Activated CD4-positive, alpha-beta T cell treated with anti-CD3 and anti-CD28 coated beads for 24 hours (primary cell): ENCODE measurements around the gene TMEM11.

ENCODE experiments used
- DNase-seq, 2 donors: peaks; one replicate each; pipeline ENCODE4 v3.0.0-alpha.2; 2020; ENCODE audit warnings: low read depth in 2 of 2

Gene TMEM11

GRCh38 chr17:21186399-21187187 lies 27.4 kb downstream of the TMEM11 start:
- no peak for DNase-seq

DNA sequence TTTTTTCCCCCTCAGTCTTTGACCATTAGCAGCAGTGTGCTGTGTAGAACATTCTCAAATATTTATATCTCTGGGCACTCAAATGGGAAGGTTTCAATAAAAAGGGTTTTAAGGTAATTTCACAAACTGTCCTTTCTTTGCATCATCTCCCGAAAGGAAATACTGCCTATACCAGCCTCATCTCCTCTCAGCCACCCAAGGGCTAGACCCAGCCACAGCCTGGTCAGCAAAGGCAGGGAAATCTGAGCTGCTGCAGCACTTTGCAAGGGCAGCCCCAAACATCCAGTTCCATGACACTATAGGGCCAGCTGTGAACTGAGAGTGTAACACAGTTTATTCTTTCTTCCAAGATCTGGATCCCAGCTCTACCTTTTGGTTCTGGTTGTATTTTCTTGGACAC lies 28.9 kb downstream of the TMEM11 start:
- DNase-seq, result no peak

DNA sequence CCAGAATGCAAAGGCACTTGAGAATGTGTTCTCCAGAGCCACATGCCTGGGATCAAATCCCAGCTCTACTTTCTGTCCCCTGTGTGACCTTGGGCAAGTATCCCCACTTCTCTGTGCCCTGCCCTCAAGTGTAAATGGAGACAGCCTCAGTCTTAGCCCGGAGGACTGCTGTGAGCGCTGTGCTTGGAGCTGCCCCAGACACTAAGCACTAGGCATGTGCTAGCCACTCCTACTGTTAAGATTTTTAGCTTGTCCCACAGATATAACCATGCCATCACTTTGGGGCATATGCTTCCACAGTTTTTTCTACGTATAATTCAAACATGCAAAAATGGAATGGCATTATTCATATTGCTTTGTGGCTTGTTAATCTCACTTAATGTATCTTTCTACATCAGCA lies 29.4 kb downstream of the TMEM11 start:
- no peak for DNase-seq

DNA sequence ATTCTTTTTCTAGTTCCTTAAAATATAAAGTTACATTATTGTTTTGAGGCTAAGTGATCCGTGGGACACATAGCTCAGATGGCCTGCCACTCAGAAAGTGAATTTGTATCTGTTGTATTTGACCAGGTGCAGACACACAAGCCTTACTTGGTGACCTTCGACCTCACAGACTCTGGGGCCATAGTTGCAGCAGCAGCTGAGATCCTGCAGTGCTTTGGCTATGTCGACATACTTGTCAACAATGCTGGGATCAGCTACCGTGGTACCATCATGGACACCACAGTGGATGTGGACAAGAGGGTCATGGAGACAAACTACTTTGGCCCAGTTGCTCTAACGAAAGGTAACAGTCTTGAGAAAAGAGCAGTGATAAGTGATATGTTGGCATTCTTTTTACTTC lies 30.5 kb downstream of the TMEM11 start:
- DNase-seq, result no peak

- no peak for DNase-seq
Observed at GRCh38 chr17:21177854-21178600, 35.9 kb downstream of the TMEM11 start.

DNA sequence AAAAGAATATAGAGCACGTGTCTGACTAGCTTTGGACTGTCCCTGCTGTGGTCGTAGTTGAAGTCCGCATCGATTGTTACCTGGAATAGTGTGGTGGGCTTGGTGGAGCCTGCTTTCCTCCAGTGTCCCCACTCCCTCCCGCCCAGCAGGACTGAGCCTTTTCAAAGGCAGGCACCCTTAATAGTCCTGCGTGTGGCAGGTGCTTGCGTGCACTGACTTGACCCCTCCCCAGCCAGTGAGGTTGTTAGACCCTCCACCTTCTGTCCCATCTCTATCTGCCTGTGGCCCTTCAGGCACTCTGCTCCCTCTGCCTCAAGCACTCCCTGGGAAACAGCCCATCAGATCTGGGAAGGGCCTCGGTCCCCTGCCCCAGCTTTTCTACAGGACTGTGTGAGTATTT lies 36.6 kb downstream of the TMEM11 start:
- no peak for DNase-seq

GRCh38 chr17:21176773-21177395 lies 37.1 kb downstream of the TMEM11 start:
- DNase-seq, result no peak

GRCh38 chr17:21174713-21175112 lies 39.2 kb downstream of the TMEM11 start:
- DNase-seq, result no peak

DNA sequence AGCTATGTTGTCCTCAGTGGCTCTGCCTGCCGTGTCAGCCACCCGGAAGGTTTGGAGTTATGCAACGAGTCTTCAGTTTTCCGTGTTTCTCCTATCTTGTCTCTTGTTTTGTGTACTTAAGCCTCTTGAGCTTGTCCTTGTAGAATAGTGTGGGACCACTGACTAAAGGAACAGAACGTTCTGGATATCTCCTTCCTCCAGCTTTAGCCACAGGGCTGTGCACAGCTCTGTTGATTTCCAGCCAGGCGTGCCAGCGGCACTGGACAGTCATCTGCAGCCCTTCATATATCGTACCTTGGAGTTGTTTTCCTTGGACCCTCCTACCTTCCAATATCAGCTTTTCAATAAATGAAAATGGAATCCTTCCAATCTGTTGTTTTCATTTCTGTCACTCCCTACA lies 39.8 kb downstream of the TMEM11 start:
- no peak for DNase-seq

DNA sequence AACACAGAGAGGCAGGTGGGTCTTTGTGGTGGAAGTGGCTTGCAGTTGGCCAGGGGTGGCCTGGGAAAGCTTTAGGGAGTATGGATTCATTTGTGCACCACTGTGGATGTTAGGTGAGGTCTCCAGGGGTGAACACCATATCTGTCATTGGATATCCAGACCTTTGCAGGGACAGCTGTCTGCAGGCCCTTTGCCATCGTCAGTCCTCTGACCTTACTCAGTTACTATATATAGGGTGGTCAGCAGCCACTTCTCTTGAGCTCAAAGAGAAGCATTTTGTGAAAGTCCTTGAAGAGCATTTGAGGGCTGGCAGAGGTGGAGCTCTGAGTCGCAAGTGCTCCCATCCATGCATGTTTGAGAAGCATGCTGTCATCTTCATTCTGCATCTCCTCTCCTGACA lies 40.4 kb downstream of the TMEM11 start:
- DNase-seq, result no peak

DNA sequence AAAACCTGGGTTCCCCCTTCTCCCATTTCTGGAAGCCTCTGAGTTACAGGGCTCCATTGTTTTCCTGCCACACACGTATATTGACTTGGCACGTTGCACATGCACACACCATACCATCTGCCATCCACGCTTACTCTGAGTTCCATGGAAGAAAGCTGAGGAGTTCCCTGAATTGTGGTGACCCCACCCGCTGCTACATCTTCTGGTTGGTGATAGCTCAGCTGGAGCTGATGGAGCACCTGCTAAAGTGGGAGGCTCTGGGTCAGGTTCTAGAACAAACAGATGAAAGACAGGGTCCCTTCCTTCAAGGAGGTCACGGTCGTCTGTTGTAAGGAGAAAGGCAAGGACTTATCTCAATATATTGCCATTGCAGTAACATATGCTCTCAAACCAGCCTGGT lies 41.1 kb downstream of the TMEM11 start:
- DNase-seq, result no peak

DNA sequence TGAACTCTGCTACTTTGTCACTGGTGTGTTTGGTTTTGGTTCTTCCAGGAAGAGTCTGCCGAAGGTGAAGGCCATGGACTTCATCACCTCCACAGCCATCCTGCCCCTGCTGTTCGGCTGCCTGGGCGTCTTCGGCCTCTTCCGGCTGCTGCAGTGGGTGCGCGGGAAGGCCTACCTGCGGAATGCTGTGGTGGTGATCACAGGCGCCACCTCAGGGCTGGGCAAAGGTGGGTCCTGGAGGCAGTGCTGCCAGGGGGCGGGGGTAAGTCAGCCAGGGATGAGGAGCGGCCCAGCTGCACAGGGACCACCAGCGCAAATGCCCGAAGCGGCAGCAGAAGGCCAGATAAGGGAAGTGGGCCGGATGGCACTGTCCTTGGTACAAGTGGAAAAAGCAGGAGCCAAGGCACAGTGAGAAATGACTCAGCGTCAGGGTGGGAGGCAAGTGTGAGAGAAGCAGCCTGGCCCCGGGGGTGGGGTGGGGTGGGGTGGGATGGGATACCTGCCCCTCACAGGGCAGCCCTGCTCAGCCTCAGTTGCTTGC lies 41.9 kb downstream of the TMEM11 start:
- DNase-seq, result no peak

GRCh38 chr17:21171309-21171922 lies 42.5 kb downstream of the TMEM11 start:
- DNase-seq, result no peak

DNA sequence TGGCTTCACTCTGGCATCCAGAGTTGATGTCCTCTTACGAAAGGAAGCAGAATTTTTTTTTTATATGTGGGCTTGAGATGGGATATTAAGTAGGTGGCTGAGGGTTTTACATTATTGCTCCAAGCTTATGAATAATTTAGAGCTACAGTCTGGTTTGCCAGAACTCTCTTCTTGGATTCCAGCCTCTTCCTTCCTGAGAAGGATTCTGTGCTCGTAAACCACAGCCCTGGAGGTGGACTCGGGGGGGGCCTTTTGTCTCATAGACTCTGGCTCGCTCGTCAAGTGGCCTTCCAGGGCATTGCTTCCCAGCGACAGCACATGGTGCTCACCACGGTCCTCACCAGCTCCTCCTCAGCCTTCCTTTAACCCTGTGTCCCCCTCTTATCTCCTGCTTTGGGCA lies 43.2 kb downstream of the TMEM11 start:
- DNase-seq, result no peak

GRCh38 chr17:21169496-21169895 lies 44.5 kb downstream of the TMEM11 start:
- no peak for DNase-seq

DNA sequence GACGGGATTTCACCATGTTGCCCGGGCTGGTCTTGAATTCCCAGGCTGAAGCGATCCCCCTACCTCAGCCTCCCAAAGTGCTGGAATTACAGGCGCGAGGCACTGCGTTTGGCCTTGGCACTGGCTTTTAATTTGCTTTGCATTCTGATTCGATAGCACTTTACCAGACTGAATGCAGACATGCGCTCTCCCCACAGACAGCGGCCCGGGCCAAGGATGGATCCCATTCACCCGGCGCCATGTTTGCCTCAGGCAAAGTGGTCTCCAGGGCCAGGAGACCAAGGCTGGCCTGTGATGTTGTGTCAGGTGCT lies 45.5 kb downstream of the TMEM11 start:
- no peak for DNase-seq

DNA sequence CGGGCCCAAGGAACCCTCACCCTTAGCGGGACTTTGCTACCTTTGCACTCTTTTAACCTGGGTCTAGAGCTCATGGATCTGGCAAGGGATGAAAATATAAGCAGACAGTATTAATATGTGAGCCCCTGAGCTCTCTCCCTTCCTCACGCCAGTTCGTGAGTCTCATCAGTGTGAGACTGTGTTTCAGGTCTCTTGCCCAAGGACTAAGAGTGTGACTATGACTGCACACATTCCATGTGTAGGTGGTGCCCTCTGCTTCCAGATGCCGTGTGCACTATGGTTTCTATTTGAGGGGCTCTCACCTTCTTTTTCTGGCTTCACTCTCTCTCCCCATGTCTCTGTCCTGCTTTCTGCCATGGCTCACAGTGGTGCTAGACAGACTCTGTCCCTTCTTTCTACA lies 46.7 kb downstream of the TMEM11 start:
- DNase-seq, result no peak

GRCh38 chr17:21166595-21167210 lies 47.3 kb downstream of the TMEM11 start:
- DNase-seq, result no peak

DNA sequence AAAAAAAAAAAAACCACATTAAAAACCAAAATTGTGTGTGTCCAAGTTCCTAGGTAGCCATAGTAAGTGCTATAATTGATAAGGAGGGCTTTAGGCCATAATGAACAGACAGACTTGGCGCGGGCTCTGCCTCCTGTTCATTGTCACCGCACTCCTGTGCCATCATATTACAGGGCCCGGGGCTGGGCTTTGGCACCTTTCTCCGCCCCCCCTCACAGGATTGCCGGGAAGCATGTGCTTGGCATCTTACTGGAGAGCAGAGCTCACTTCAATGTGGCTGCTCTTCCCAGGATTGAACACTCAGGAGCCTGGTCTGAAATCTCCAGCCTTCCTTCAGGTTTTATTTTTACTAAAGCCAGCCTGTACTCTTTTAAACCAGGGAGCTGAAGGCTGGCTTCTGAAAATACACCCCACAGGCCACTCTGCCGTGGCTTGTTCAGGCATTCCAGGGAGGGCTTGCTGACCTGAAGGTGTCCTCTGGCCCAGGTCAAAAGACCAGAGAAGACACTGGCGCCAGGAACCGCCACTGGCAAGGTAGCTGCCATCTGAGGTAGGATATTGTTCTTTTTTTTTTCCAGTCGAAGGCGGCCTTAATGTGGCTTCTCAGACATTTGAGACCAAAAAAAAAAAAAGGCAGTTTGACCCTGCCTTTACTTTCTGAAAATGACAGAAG lies 47.9 kb downstream of the TMEM11 start:
- DNase-seq, result no peak

GRCh38 chr17:21164620-21165019 lies 49.3 kb downstream of the TMEM11 start:
- no peak for DNase-seq

DNA sequence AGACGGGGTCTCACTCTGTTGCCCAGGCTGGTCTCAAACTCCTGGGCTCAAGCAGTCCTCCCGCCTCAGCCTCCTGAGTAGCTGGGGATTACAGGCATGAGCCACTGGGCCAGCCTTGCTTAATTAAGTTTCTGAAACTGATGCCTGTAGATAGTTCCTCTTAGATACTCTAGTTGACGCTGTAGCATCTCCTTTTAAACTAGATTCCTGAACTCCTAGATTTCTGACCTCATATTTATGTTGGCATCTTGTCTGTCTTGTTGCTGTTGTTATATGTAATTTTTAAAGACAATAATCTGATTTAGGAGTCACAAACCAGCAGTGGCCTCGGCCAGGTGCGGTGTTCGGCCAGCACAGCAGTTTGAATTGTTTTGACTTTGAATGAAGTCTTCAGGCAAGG lies 49.7 kb downstream of the TMEM11 start:
- no peak for DNase-seq
